PC-9 (cell line): Measurements from ENCODE around the gene WDFY1.

ENCODE experiments used
- CTCF ChIP-seq: fragments of 200-600 bp; sonication (generic); conservative IDR thresholded peaks from 2 replicates; pipeline ENCODE4 v1.6.1; 2017; ENCODE audit warnings: mixed run types, antibody characterized with exemption, mild to moderate bottlenecking, moderate library complexity
- EZH2 ChIP-seq: fragments of 200-600 bp; sonication (generic); IDR thresholded peaks from 2 replicates; pipeline ENCODE4 v1.8.0; 2017; ENCODE audit warnings: antibody characterized with exemption, low read depth

- no peak for TF ChIP-seq CTCF
- TF ChIP-seq EZH2, result no peak
Observed at GRCh38 chr2:223894009-223894408, 51.1 kb downstream of the WDFY1 start.
